Liver (tissue), 3 donors: ENCODE data around the gene TPST1.
"Not testable (repeated sequence)": the region's sequence is repeated elsewhere in the genome, so short reads cannot be mapped to it uniquely, and the experiment has no call there.

Experiments
- CTCF ChIP-seq: fragments of 150-350 bp; IDR thresholded peaks from 2 replicates; pipeline ENCODE4 v1.5.1; 2017; ENCODE audit warnings: improper control_type of control experiment, low read depth, low read length; ENCODE audit not compliant: missing input control
- GABPA ChIP-seq, 2 donors: IDR thresholded peaks in 1 of 2; conservative IDR thresholded peaks in 1 of 2; 2 replicates each; pipeline ENCODE4 v1.6.1; 2016; ENCODE audit warnings: antibody characterized with exemption in 2 of 2, mild to moderate bottlenecking in 1 of 2, moderate library complexity in 1 of 2
- HNF4A ChIP-seq, 2 donors: conservative IDR thresholded peaks; 2 replicates each; pipeline ENCODE4 v1.6.1; 2016; ENCODE audit warnings: antibody characterized with exemption in 2 of 2, mild to moderate bottlenecking in 2 of 2
- MAX ChIP-seq: IDR thresholded peaks from 2 replicates; pipeline ENCODE4 v1.6.1; 2016; ENCODE audit warnings: antibody characterized with exemption
- REST ChIP-seq: IDR thresholded peaks from 2 replicates; pipeline ENCODE4 v1.6.1; 2016; ENCODE audit warnings: antibody characterized with exemption, mild to moderate bottlenecking
- SP1 ChIP-seq: IDR thresholded peaks from 2 replicates; pipeline ENCODE4 v1.6.1; 2018; ENCODE audit warnings: antibody characterized with exemption, mild to moderate bottlenecking
- TAF1 ChIP-seq: conservative IDR thresholded peaks from 2 replicates; pipeline ENCODE4 v1.6.1; 2016; ENCODE audit warnings: antibody characterized with exemption, mild to moderate bottlenecking
- YY1 ChIP-seq: IDR thresholded peaks from 2 replicates; pipeline ENCODE4 v1.6.1; 2016; ENCODE audit warnings: antibody characterized with exemption, mild to moderate bottlenecking
- donor health status: healthy.
- donor health status: healthy.

- TF ChIP-seq CTCF; YY1; REST; GABPA (IDR thresholded peaks at IDR 0.05 in 1 of 2, conservative IDR thresholded peaks at IDR 0.05 in 1 of 2); SP1; TAF1; HNF4A (conservative IDR thresholded peaks at IDR 0.05); MAX: not testable (repeated sequence)
These were observed 190.9 kb downstream of the TPST1 start for GRCh38 chr7:66396052-66396451.
